ENCODE data around the gene USP2.

USP2 gene

DNA sequence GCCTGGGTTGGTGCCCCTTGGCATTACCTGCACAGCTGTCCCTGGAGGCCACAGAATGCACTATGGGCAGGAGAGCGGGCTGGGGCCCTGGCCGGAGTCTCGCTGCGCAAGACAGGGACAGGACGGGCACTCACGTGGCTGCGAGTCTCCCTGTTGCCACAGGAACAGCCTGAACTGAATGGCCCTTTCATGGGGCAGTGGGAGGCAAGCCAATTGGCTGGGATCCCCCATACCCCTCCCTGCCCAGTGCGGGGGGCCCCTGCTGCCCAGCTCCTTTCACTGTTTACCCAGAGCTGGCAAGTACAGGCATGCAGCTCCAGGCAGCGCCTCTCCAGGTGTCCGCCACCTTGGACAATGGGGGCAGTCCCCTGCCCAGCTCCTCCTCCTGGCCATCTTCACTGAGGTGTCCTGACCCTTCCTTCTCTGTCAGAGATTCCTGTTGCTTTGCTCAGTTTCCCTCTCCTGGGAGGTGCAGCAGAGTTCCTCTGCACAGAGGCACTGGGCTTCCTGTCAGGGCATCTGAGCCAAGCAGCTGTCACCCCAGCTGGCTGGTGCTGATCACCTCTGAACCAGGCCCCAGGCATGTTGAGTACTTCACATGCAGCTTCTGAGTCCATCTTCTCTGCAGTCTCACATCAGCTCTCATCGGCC is 5.2 kb downstream of the USP2 start:
- no peak for DNase-seq (ENCODE audit: low read depth in 2 of 2)

DNA sequence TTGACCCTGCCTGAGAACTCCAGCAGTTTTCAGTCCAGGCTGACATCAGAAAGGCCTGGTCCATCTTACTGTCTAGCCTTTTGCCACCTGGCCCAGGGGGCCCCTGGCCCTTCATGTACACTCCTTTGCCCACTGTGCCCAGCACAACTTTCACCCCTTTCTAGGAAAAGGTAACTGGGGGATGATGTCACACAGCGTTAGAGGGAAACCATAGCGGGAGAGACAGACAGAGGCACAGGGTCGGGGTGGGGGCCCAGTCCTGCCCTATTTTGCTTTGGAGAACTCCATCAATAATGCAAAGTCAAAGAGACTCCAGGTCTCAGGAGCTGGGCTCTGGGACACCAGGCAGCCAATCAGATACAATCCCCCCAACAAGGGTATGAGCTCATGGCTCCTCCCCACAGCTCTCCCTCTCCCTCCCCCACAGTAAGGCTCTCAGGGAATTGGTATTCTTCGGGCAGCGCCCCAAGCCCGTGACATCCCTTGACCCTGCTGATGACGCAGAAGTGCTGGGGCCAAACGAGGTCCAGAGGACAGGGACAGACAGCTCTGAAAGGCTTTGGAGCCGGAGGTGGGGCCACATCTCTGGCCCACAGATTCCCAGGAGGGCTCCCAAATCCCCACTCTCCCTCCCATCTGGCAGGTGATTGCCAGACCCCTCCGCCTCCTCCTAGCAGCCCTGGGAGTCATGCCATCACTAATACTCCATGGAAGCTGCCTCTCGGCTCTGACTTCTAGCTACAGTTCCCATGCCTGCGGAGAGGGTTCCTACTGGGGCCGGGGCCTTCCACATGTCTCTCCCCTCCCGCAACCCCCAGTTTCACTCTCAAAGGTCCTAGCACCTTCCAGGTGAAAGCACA is 5.9 kb downstream of the USP2 start:
- no peak for DNase-seq (ENCODE audit: low read depth in 2 of 2)

DNA sequence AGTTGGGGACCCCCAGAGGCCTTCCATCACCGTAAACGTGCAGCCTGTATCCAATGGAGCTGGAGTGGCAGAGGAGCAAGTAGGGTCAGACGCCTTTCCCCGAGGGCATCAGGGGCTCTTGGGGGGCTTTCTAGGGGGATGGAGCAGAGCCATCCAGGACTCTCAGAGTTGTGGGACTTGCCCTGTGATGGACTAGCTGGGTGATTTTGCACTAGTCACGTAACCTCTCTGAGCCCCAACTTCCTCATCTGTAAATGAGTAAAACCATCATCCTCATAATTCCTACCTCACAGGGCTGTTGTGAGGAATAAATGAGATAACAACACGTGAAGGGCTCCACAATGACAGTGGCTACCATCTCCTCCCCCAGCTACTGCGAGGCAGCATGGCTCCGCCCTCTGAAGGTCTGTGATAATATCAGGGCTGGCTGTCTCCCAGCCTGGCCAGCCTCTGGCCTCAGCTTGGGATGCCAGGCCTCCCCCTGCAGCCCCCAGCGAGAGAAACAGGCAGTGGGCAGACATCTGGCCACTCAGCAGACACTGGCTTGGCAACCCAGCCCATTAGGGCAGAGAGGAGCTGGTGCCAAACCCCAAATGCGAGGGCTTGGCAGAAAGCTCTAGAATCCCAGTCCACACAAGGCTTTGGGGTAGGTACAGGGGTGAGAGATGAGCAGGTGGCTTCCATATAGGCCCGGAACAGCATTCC is 6.7 kb downstream of the USP2 start:
- no peak for DNase-seq (ENCODE audit: low read depth in 2 of 2)

DNA sequence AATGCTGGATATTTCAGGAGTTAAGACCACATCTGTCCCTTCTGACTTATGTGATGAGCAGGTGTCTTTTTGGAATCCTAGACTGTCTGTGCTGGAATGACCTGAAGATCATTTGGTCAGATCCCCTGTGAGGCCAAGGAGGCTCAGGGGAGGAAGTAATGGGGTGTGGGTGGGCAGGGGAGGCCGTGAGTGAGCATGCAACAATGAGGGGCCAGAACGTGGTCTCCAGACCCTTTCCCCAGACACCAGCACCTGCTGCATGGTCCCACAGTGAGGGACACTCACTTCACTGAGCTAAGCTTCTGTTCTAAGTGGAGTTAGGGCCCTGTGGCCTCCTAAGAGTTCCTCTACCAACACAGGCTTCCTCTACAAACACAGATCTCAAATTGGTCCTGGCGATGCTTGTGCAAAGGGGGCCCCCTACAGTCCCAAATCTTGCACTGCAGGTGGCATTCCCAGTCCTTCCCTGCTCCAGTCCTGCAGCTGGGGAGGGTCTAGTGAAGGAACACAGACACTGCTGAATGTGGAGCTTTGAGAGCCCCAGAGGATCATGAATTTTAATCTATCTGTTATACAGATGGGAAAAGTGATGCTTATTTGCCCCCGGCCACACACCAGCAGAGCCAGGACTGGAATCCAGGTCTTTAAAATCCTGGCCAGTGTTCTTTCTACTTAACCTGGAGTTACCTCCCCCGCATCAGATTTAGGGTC is 7.4 kb downstream of the USP2 start:
- DNase-seq (ENCODE audit: low read depth in 2 of 2) = no peak

DNA sequence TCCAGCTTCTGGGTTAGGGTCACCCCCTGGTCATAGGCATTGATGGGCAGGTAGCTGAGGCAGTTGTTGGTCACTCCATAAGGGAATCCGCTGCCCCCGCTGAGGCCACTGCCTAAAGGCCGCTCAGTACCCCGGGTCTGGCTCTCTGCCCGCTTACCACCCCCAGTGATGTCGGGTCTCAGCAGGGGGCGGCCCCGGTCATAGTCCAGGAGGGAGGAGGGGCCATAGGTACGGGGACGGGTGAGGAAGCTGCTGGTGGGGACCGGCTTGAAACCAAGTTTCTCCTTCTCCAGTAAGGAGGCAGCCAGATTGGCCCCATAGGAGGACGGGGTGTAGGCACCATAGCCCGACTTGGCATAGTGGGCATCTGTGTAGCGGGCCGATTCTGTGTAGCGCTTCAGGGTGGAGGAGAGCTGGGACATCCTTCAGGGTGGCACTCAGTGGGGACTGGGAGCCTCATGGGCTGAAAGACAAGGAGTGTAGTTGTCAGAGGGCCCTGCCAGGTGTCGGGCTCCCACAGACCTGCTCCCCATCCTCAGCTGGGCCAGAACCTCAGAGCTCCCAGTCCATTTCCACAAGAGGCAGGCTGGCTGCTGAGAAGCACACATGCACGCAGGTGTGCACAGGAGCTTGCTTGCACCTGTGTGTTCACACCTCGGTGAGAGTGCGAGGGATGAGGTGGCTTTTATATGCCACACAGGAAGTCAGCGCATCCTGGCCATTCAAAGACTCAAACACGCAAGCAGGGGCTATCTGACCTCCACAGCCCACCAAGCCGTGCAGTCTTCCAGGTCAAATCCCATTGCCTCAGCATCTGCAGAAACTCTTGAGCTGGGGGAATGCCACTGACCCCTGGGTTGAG is 8.2 kb downstream of the USP2 start:
- no peak for DNase-seq (ENCODE audit: low read depth in 2 of 2)

DNA sequence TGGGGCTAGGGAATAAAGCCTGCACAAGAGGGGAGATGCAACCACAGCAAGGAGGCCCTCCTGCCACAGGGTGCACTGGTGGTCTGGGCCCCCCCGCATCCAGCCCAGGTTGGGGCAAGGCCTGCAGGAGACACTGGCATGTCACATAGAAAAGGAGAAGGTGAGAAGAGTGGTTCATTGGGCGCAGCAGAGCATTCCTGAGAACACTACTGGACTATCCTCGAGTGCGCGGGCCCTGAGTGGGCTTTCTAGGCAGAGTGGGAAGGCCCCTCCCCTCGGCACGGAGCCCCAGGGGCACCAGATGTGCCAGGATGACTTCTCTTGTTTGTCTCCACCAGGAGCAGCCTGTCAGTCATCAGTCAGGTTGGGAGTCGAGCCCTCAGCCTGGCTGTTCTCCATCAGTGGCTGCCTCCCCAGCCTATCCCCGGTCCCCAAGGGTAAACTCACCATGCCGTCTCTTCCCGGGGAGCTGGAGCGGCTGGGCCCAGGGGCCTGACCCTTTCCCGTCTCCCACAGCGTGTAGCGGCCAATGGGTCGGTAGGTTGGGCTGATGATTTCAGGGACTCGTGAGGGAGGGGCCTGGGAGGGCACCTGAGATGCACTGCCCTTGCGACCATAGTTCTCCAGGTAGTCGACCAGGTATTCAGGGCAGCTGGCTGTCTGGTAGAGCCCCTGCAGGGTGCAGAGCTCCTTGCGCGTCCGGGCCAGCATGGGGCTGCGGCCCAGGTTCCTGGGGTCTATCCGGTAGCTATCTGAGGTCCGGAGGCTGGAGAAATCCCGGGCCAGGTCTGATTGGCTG is 9.0 kb downstream of the USP2 start:
- no peak for DNase-seq (ENCODE audit: low read depth in 2 of 2)

DNA sequence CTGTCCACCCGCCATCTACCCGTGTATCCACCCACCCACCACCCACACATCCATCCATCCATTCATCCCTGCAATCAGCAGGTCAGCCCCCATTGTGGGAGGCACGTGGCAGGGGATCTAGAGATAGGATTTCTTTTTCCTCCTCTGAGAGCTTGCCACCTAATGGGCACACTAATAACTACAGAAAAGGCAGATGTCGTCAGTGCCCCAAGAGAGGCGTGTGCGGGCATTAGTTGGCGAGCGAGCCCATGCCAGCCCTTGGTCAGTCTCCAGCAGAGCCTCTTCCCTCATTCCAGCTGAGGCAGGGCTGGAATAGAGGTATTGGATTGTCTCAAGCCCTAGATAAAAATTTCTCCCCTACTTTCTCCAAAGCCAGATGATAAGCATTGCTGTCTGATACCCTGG is 9.7 kb downstream of the USP2 start:
- DNase-seq (ENCODE audit: low read depth in 2 of 2) = no peak

DNA sequence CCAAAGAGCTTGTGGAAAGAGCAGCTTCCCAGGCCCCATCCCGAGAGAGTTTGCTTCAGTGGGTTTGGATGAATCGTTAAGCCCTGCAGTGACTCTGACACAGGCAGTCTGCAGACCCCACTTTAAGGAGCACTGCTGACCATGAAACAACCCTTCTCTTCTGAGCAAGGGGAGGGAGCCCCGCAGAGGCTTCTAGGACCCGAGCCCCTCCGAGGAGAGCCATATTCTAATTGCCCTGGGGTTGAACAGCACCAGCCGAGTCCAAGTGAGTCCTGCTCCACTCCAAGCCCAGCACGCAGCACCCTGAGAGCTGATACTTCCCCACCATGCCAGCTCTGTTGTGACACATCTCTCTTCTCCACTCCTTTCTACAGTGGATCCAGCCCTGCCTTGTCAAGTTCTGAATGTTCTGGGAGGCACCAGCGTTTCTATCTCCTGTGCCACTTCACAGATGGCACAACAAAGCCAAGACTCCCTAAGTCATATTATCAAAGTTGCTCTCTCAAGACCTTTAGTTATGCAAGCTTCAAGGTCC is 10.4 kb downstream of the USP2 start:
- DNase-seq (ENCODE audit: low read depth in 2 of 2) = no peak

DNA sequence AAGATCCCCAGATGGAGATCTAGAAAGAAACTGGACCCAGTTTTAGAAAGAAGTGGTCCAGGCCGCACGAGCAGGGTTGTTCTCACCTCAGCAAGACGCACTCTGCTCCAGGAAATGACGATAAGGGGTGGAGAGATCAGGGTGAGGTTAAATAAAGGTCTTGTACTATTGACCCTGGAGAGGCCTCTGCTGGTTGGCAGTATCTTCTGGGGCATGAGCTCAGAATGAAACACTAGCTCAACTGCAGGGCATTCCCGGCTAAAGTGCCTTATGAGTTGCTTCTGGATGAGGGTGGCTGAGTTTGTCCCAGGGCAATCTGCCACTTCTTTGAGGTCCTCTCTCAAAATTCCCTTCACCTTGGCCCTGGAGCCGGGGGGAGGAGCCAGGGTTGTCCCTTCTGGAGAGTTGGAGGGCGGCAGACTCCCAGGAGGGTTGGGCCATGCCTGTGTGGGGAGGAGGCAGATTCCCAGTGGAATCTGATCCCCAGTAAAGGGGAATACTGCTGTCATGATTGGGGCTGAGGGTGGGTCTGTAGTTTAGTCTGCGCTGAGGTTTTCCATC is 10.9 kb downstream of the USP2 start:
- no peak for DNase-seq (ENCODE audit: low read depth in 2 of 2)

DNA sequence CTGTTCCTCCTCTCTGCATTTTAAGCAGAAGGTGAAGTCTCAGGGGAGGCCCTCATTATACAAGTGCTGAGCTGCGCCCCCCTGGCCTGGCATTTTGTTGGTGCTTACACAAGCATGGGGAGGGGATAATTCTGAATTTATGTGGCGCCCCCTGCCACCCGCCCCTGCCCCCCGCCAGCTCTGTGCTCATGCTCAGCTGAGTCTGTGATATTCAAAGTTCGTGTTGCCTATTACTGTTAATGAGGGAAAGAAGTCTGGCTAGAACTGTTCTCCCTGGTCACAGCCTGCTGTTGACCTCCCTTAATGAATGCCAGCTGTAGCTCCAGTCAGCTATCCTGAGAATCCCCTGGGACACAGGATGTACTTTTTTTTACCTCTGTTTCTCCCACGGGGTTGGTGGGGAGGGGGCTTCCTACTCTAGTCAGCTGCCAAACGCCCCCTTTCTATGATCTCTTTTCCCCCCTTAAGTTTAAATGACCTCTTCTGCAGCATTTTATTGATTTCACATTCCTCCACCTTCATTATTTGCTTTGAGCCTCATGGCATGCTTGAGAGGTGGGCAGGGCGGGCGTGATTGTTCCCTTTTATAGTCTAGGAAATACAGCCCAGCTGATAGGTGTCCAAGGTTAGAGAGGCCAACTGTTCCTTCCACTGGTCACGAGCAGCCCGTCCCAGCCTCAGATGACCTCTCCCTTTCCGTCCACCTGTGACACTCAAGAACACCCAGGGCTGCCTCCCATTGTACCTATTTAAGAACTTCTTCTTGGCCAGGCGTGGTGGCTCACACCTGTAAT is 12.2 kb downstream of the USP2 start:
- no peak for DNase-seq (ENCODE audit: low read depth in 2 of 2)

DNA sequence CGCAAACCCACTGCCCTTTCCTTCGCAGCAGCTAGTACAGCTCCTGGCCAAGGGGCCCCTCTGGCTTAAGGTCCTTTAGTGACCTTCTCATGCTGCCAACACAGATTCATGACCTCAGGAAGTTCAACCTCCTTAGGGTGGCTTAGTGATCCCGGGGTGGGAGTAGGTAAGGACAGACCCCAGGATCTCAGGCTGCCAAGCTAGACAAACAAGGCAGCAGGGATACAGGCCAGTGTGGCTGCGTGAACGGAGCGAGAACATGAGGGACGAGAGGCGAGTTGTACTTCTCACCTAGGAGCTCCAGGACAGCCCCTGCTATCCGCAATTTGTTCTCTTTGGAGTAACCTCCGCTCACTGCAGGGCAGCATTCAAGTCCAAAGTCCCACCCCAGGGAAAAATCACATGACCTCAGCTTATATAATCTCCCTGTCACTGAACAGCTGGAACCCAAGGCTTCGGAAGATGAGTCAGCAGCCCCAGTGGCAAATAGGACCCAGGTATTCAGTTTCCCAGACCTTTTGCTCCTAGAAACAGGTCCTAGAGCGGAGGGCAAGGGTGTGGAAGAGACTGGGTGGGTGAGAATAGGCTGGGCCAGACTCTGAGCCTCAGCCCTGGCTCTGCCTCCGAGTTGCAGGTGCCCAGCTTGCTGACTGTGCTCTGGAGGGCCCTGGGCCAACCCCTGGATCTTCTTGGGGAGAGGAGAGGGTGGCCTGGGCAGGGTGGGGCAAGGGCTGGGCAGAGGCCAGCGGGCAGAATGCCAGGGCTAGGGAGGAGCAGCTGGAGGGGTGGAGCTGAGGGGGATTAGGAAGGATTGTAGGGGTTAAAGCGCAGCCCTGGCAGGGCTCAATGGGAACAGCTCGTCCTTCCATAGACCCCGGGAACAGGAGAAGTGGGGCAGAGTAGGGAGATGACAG is 13.1 kb downstream of the USP2 start:
- DNase-seq (ENCODE audit: low read depth in 2 of 2) = no peak

DNA sequence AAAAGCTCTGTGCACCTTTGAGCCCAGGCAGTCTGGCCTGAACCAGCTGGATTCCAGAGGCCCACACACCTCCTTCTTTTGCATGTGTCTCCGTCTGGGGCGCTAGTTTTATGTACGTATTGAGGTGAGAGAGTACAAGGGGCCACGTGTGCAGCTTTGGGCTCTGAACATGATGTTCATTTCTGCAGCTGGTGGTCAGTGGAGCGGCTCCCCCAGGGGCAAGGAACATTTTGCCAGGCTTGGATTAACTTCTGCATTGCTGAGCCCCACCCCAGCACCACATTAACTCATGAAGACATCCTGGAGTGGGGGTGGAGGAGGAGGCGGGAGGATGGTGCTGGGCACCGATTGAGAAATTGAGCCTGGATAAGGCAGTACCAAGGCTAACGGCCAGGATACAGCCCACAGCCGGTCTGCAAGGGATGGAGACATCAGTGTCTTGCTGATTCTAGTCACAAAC is 13.8 kb downstream of the USP2 start:
- no peak for DNase-seq (ENCODE audit: low read depth in 2 of 2)

DNA sequence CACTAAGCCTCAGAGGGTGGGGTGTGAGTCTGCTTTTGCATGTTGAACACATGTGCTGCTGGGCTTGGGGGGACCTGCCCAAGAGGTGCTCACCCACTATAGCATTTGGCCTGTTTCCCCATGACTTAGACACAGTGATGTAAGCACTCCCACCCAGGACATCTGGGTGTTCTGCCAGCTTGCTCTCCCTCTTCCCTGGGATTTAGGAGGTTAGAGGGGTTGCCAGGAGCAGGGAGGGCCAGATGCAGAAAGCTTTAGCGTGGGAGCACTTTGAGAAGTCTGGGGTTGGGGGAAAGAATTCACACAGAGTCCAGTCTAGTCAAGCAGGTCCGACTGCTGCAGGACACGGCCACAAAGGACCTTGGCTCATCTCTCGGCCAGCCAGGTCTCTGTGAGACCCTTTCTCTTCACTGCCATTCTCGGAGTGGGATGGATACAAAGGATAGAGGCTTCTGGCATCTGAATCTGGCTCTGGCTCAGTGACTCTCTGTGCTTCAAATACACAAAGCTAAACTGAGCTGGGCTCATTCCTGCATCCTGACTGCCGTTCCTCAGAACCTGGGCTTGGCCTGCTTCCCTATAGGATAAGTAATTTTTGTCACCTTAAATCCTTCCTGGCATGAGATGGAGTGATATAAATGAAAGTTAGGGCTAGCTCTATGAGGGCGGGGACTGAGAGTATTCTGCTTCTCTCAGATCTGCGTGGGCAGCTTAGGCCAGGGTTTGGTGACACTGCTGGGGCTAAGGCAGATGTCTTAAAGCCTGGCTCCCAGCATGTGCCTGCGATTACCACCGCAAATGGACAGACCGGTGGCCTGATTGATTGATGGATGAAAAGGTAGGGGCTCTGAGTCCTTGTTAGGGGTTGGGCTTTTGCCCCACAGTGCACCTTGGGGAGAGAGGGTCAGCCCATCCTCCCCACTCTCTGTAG is 14.5 kb downstream of the USP2 start:
- DNase-seq (ENCODE audit: low read depth in 2 of 2) = no peak

DNA sequence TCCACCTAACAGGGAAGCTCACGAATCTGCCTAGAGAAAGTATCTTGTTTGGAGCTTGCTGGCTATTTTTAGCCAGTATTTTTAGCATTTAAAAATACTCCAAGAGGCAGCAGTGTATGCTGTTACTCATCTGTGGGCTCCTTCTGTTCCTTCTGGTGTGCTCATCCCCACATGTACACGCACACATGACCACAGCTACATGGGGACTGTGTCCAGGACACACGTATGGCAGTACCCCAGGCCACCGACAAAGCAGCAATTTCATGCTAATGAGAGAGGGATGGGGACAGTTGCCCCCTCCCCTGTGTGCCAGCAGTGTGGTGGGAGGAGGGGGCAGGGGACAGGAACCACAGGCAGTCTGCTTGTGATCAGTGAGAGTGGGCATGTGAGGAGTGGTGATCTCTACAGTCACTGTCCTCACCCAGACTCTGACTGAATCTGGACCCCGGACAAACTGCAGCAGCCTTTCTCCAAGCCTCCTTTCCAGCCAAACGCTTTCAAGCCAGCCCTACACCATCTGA is 16.4 kb downstream of the USP2 start:
- DNase-seq (ENCODE audit: low read depth in 2 of 2) = no peak

DNA sequence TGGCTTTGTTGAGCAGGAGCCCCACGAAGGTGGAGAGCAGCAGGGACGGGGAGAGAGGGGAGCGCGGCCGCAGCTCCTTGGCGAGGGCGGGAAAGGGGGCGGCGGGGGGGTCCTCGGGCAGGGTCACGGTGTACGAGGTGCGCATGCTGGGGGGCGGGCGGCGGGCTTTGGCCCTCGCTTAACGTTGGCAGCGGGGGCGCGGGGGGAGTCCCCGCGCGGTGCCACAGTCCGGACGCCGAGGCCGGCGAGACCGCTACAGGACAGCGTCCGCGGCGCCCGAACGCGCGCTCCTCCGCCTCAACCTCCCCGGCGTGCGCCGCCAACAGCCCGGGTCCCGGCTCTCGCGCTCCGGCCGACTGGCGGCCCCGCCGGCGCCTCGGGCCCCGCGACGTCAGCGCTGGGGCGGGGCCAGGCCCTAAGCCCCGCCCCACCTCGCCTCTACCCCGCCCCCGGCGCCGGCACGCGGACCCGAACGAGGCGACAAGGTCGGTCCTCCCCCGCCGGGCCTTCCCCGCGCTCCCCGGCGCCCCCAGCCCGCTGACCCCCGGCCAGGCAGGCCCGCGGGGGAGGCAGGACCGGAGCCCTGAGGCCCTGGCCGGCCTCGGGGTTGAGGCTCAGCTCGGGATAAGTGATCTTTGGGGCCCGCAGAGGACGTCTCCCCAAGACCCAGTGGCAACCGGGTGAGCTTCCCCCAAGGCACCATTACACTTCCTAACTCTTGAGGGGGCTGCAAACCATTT is 17.5 kb downstream of the USP2 start:
- peak; percentile 9 to 42 for DNase-seq (ENCODE audit: low read depth in 2 of 2)

Data from stimulated activated CD4-positive, alpha-beta T cell treated with anti-CD3 and anti-CD28 coated beads, Interleukin-1b, Interleukin-23, amount 100 ng/mL, for 1 hour (primary cell).